Thyroid gland (tissue), 4 donors: Measurements from ENCODE around the gene JMJD1C.

Experiments
- CTCF ChIP-seq, 6 experiments: fragments of 200-600 bp in 3 of 6; fragments of 450-650 bp in 3 of 6; sonication (generic) in 3 of 6; IDR thresholded peaks; one replicate each; pipeline ENCODE4 v1.5.1; 2016 to 2019; ENCODE audit warnings: antibody characterized with exemption in 6 of 6, mild to moderate bottlenecking in 2 of 6, inconsistent platforms in 1 of 6, moderate library complexity in 1 of 6
- POLR2A ChIP-seq, 2 donors: fragments of 450-650 bp; IDR thresholded peaks; one replicate each; pipeline ENCODE4 v1.6.1; 2017; ENCODE audit warnings: antibody characterized with exemption in 2 of 2, mild to moderate bottlenecking in 2 of 2, moderate library complexity in 1 of 2

- TF ChIP-seq CTCF (IDR thresholded peaks at IDR 0.05) (no peak), POLR2A (IDR thresholded peaks at IDR 0.05) (no peak)
These were observed 30.8 kb upstream of the JMJD1C start for GRCh38 chr10:63496561-63496960.
